Liver (tissue), 9 donors: Measurements from ENCODE around the gene CELF2. TPM values are rescaled to one million over a fixed set of nuclear protein-coding genes. Genes with fewer than 3 reads are reported as not detected.

Source experiments
- DNase-seq: peaks from one replicate; pipeline ENCODE4 v3.0.0-alpha.2; 2017; ENCODE audit warnings: low spot score
- H3K27ac ChIP-seq, 2 donors: one replicate each; pipeline ENCODE4 v1.7.0; 2013; ENCODE audit warnings: inconsistent platforms in 2 of 2, low read length in 2 of 2, control low read depth in 1 of 2, low read depth in 1 of 2, mild to moderate bottlenecking in 1 of 2
- H3K27me3 ChIP-seq, 4 donors: one replicate each; pipeline versions ENCODE4 v1.6.1 to v1.7.0; 2013; ENCODE audit warnings: low read length in 3 of 4, inconsistent platforms in 1 of 4, mild to moderate bottlenecking in 1 of 4, moderate library complexity in 1 of 4; ENCODE audit not compliant: control insufficient read depth in 4 of 4, insufficient read depth in 4 of 4
- H3K36me3 ChIP-seq, 4 donors: one replicate each; pipeline versions ENCODE4 v1.6.1 to v1.7.0; 2013; ENCODE audit warnings: low read length in 3 of 4, mild to moderate bottlenecking in 3 of 4, low read depth in 1 of 4, moderate library complexity in 1 of 4; ENCODE audit not compliant: control insufficient read depth in 4 of 4, insufficient read depth in 3 of 4
- H3K4me1 ChIP-seq, 4 donors: one replicate each; pipeline versions ENCODE4 v1.6.1 to v1.7.0; 2013; ENCODE audit warnings: low read length in 3 of 4, mild to moderate bottlenecking in 3 of 4, moderate library complexity in 1 of 4; ENCODE audit not compliant: control insufficient read depth in 4 of 4, insufficient read depth in 4 of 4
- H3K4me3 ChIP-seq, 3 donors: one replicate each; pipeline versions ENCODE4 v1.6.1 to v1.7.0; 2013; ENCODE audit warnings: low read length in 3 of 3, control low read depth in 1 of 3, low read depth in 1 of 3, mild to moderate bottlenecking in 1 of 3
- H3K9ac ChIP-seq, 2 donors: one replicate each; pipeline ENCODE4 v1.7.0; 2013; ENCODE audit warnings: low read length in 2 of 2, mild to moderate bottlenecking in 2 of 2, moderate library complexity in 2 of 2, control low read depth in 1 of 2, low read depth in 1 of 2
- H3K9me3 ChIP-seq, 4 donors: one replicate each; pipeline versions ENCODE4 v1.6.1 to v1.7.0; 2013; ENCODE audit warnings: low read length in 3 of 4; ENCODE audit not compliant: control insufficient read depth in 4 of 4
- ATF3 ChIP-seq: IDR thresholded peaks from 2 replicates; pipeline ENCODE4 v1.6.1; 2016; ENCODE audit warnings: antibody characterized with exemption
- CTCF ChIP-seq: fragments of 150-350 bp; IDR thresholded peaks from 2 replicates; pipeline ENCODE4 v1.5.1; 2017; ENCODE audit warnings: improper control_type of control experiment, low read depth, low read length; ENCODE audit not compliant: missing input control
- EGR1 ChIP-seq, 2 donors: IDR thresholded peaks; 2 replicates each; pipeline ENCODE4 v1.6.1; 2016 to 2018; ENCODE audit warnings: antibody characterized with exemption in 2 of 2, low read depth in 2 of 2
- FOXA2 ChIP-seq: IDR thresholded peaks from 2 replicates; pipeline ENCODE4 v1.6.1; 2016; ENCODE audit warnings: antibody characterized with exemption
- GABPA ChIP-seq, 2 donors: IDR thresholded peaks in 1 of 2; conservative IDR thresholded peaks in 1 of 2; 2 replicates each; pipeline ENCODE4 v1.6.1; 2016; ENCODE audit warnings: antibody characterized with exemption in 2 of 2, mild to moderate bottlenecking in 1 of 2, moderate library complexity in 1 of 2
- HNF4G ChIP-seq: IDR thresholded peaks from 2 replicates; pipeline ENCODE4 v1.6.1; 2016; ENCODE audit warnings: antibody characterized with exemption
- JUND ChIP-seq, 2 donors: IDR thresholded peaks; 2 replicates each; pipeline ENCODE4 v1.6.1; 2016; ENCODE audit warnings: antibody characterized with exemption in 2 of 2
- MAX ChIP-seq: IDR thresholded peaks from 2 replicates; pipeline ENCODE4 v1.6.1; 2016; ENCODE audit warnings: antibody characterized with exemption
- NR2F2 ChIP-seq: IDR thresholded peaks from 2 replicates; pipeline ENCODE4 v1.6.1; 2016; ENCODE audit warnings: antibody characterized with exemption
- RAD21 ChIP-seq, 2 donors: IDR thresholded peaks; 2 replicates each; pipeline ENCODE4 v1.6.1; 2016; ENCODE audit warnings: antibody characterized with exemption in 2 of 2, mild to moderate bottlenecking in 2 of 2
- REST ChIP-seq: IDR thresholded peaks from 2 replicates; pipeline ENCODE4 v1.6.1; 2016; ENCODE audit warnings: antibody characterized with exemption, mild to moderate bottlenecking
- RXRA ChIP-seq, 2 donors: IDR thresholded peaks; 2 replicates each; pipeline ENCODE4 v1.6.1; 2017 to 2018; ENCODE audit warnings: antibody characterized with exemption in 2 of 2, mild to moderate bottlenecking in 1 of 2
- SP1 ChIP-seq: IDR thresholded peaks from 2 replicates; pipeline ENCODE4 v1.6.1; 2018; ENCODE audit warnings: antibody characterized with exemption, mild to moderate bottlenecking
- TAF1 ChIP-seq: conservative IDR thresholded peaks from 2 replicates; pipeline ENCODE4 v1.6.1; 2016; ENCODE audit warnings: antibody characterized with exemption, mild to moderate bottlenecking
- YY1 ChIP-seq: IDR thresholded peaks from 2 replicates; pipeline ENCODE4 v1.6.1; 2016; ENCODE audit warnings: antibody characterized with exemption, mild to moderate bottlenecking
- ZBTB33 ChIP-seq: IDR thresholded peaks from 2 replicates; pipeline ENCODE4 v1.6.1; 2016; ENCODE audit warnings: antibody characterized with exemption
- WGBS: extraction: QIAGEN DNeasy Blood & Tissue Kit; methylation state at CpG from one replicate; pipeline ENCODE4 v1.1.7; 2013; 5-methylcytosine and 5-hydroxymethylcytosine counted together
- polyA plus RNA-seq, 2 donors: library from polyadenylated mRNA; stranded (reverse) in 1 of 2; unstranded in 1 of 2; fragments of 200-250 nt in 1 of 2; fragments of >200 nt in 1 of 2; fragmentation: Nextera tagmentation in 1 of 2; extraction: Ambion mirVana in 1 of 2; gene quantifications; one replicate each; pipeline versions ENCODE4 v1.2.1 to v1.2.3, GENCODE V29; 2013 to 2015
- total RNA-seq, 2 donors: library from RNA; depleted of rRNA; stranded (reverse); fragments of >200 nt; gene quantifications; one replicate each; pipeline ENCODE4 v1.2.3, GENCODE V29; 2014
- donor health status: healthy.
- donor health status: healthy.
- donor health status: healthy.
- donor health status: healthy.
- donor health status: healthy.

CELF2 gene
- total and polyA plus RNA-seq, 4 donors = 1.4 to 8.5 (median 5.6) TPM

GRCh38 chr10:11197266-11197712 lies 179.6 kb downstream of the CELF2 start:
- Histone ChIP-seq H3K27ac (peak overlapping the region in 1 of 2 donors; percentile 12), H3K9me3 (peaks cover 0 to 3% (median 0%) of the 10 kb centered on the region in 4 donors), H3K4me3 (no peak overlapping the region), H3K9ac (no peak overlapping the region), H3K36me3 (no peaks in the 10 kb centered on the region), H3K4me1 (no peaks in the 10 kb centered on the region), H3K27me3 (peaks cover 0 to 4% (median 0%) of the 10 kb centered on the region in 4 donors)
- TF ChIP-seq NR2F2 (no peak), YY1 (no peak), REST (no peak), ZBTB33 (no peak), CTCF (no peak), SP1 (no peak), TAF1 (no peak), GABPA (IDR thresholded peaks at IDR 0.05 in 1 of 2, conservative IDR thresholded peaks at IDR 0.05 in 1 of 2) (no peak), RAD21 (IDR thresholded peaks at IDR 0.05) (no peak), EGR1 (IDR thresholded peaks at IDR 0.05; ENCODE audit: low read depth in 2 of 2) (no peak), JUND (IDR thresholded peaks at IDR 0.05) (no peak), ATF3 (no peak), FOXA2 (no peak), MAX (no peak), RXRA (IDR thresholded peaks at IDR 0.05) (no peak), HNF4G (no peak)
- WGBS = 41% methylated on average over 7 of the region's 7 CpGs
- no peak for DNase-seq

GRCh38 chr10:11197878-11198277 lies 180.2 kb downstream of the CELF2 start:
- Histone ChIP-seq H3K27me3 (peaks cover 0 to 4% (median 0%) of the 10 kb centered on the region in 4 donors), H3K9me3 (peaks cover 0 to 3% (median 0%) of the 10 kb centered on the region in 4 donors), H3K4me3 (no peak overlapping the region), H3K4me1 (no peaks in the 10 kb centered on the region), H3K36me3 (no peaks in the 10 kb centered on the region), H3K9ac (no peak overlapping the region), H3K27ac (no peak overlapping the region)
- DNase-seq = no peak
- 46% methylated on average over 3 of the region's 3 CpGs for WGBS
- no peak for TF ChIP-seq REST
- no peak for TF ChIP-seq YY1
- no peak for TF ChIP-seq TAF1
- TF ChIP-seq ZBTB33 = no peak
- TF ChIP-seq EGR1 (IDR thresholded peaks at IDR 0.05; ENCODE audit: low read depth in 2 of 2) = no peak
- no peak for TF ChIP-seq GABPA (IDR thresholded peaks at IDR 0.05 in 1 of 2, conservative IDR thresholded peaks at IDR 0.05 in 1 of 2)
- no peak for TF ChIP-seq JUND (IDR thresholded peaks at IDR 0.05)
